ENCODE measurements around the gene PKD1L1. TPM values are rescaled to one million over a fixed set of nuclear protein-coding genes. Genes with fewer than 3 reads are reported as not detected.
"Not testable (repeated sequence)": the region's sequence is repeated elsewhere in the genome, so short reads cannot be mapped to it uniquely, and the experiment has no call there.

The PKD1L1 gene
- total RNA-seq, 4 donors from 2014 or later: 0.11 to 2.6 TPM; not detected in 2

- Histone ChIP-seq H3K27ac (no peak overlapping the region), H3K27me3 (no peaks in the 10 kb centered on the region), H3K4me3 (no peak overlapping the region), H3K4me1 (no peaks in the 10 kb centered on the region), H3K36me3 (no peaks in the 10 kb centered on the region), H3K9me3 (no peaks in the 10 kb centered on the region)
- no peak for TF ChIP-seq EP300 (IDR thresholded peaks at IDR 0.05)
- no peak for TF ChIP-seq POLR2AphosphoS5 (IDR thresholded peaks at IDR 0.05)
- no peak for TF ChIP-seq CTCF (IDR thresholded peaks at IDR 0.05)
- TF ChIP-seq POLR2A (IDR thresholded peaks at IDR 0.05): no peak
- DNase-seq (ENCODE audit: low spot score in 2 of 2): no peak
- WGBS: 86% methylated on average over 17 of the region's 18 CpGs
These were observed 17.0 kb downstream of the PKD1L1 start for GRCh38 chr7:47931005-47932004.

GRCh38 chr7:47924266-47924665 is 24.0 kb downstream of the PKD1L1 start:
- 74% methylated on average over 2 of the region's 2 CpGs for WGBS
- DNase-seq (ENCODE audit: low spot score in 2 of 2): no peak
- no peaks in the 10 kb centered on the region for H3K9me3 ChIP-seq
- TF ChIP-seq CTCF (IDR thresholded peaks at IDR 0.05) (no peak), EP300 (IDR thresholded peaks at IDR 0.05) (no peak), POLR2A (IDR thresholded peaks at IDR 0.05) (no peak), POLR2AphosphoS5 (IDR thresholded peaks at IDR 0.05) (no peak)
- no peak overlapping the region for H3K27ac ChIP-seq
- no peak overlapping the region for H3K4me3 ChIP-seq
- H3K36me3 ChIP-seq: no peaks in the 10 kb centered on the region
- no peaks in the 10 kb centered on the region for H3K4me1 ChIP-seq
- H3K27me3 ChIP-seq: no peaks in the 10 kb centered on the region

- H3K4me1 ChIP-seq: not testable (repeated sequence)
These were observed 25.0 kb downstream of the PKD1L1 start for GRCh38 chr7:47923081-47923875.

GRCh38 chr7:47916514-47916913 is 31.8 kb downstream of the PKD1L1 start:
- not testable (repeated sequence) for H3K27me3 ChIP-seq; H3K4me3 ChIP-seq; H3K36me3 ChIP-seq; H3K4me1 ChIP-seq; H3K9me3 ChIP-seq; DNase-seq (ENCODE audit: low spot score in 2 of 2); H3K27ac ChIP-seq
- WGBS: 63% methylated on average over 1 of the region's 1 CpG

More at GRCh38 chr7:47923081-47923875, 25.0 kb downstream of the PKD1L1 start:
- not testable (repeated sequence) for H3K36me3 ChIP-seq; H3K9me3 ChIP-seq; H3K27ac ChIP-seq; H3K4me3 ChIP-seq; H3K27me3 ChIP-seq; DNase-seq (ENCODE audit: low spot score in 2 of 2)
- WGBS: 84% methylated on average over 8 of the region's 8 CpGs

- 90% methylated on average over 2 of the region's 2 CpGs for WGBS
- Histone ChIP-seq H3K27me3 (no peaks in the 10 kb centered on the region), H3K9me3 (no peaks in the 10 kb centered on the region), H3K36me3 (no peaks in the 10 kb centered on the region), H3K4me1 (no peaks in the 10 kb centered on the region), H3K4me3 (no peak overlapping the region), H3K27ac (no peak overlapping the region)
- DNase-seq (ENCODE audit: low spot score in 2 of 2): no peak
- no peak for TF ChIP-seq CTCF (IDR thresholded peaks at IDR 0.05)
- TF ChIP-seq POLR2AphosphoS5 (IDR thresholded peaks at IDR 0.05): no peak
- TF ChIP-seq EP300 (IDR thresholded peaks at IDR 0.05): no peak
- TF ChIP-seq POLR2A (IDR thresholded peaks at IDR 0.05): no peak
These were observed 32.7 kb downstream of the PKD1L1 start for GRCh38 chr7:47915616-47915976.

Data from suprapubic skin (tissue), 4 donors.